NB4 (cell line): ENCODE data around the gene LRRC4C.

Experiments used
- DNase-seq: peaks from one replicate; pipeline ENCODE4 v3.0.0; 2010; ENCODE audit warnings: low read depth
- H3K4me3 ChIP-seq: one replicate; pipeline ENCODE4 v1.5.1; 2011; ENCODE audit warnings: mild to moderate bottlenecking, low read depth, low read length, moderate library complexity
- CTCF ChIP-seq: IDR thresholded peaks from one replicate; pipeline ENCODE4 v1.5.1; 2012; ENCODE audit warnings: low read depth, low read length
- MAX ChIP-seq: IDR thresholded peaks from 2 replicates; pipeline ENCODE4 v1.6.1; 2011; ENCODE audit warnings: low read depth, low read length
- MYC ChIP-seq: IDR thresholded peaks from 2 replicates; pipeline ENCODE4 v1.6.1; 2011; ENCODE audit warnings: low read depth, low read length
- POLR2A ChIP-seq: IDR thresholded peaks from 2 replicates; pipeline ENCODE4 v1.6.1; 2011; ENCODE audit warnings: mild to moderate bottlenecking; ENCODE audit not compliant: insufficient read length; ENCODE audit errors: extremely low read depth

LRRC4C gene

GRCh38 chr11:40573254-40573891, 886.1 kb downstream of the LRRC4C start:
- DNase-seq: no peak
- TF ChIP-seq MAX: no peak
- TF ChIP-seq CTCF: no peak
- no peak for TF ChIP-seq MYC
- no peak for TF ChIP-seq POLR2A
- H3K4me3 ChIP-seq: no peak overlapping the region

GRCh38 chr11:40569947-40570531, 889.4 kb downstream of the LRRC4C start:
- TF ChIP-seq POLR2A (no peak), CTCF (no peak), MAX (no peak), MYC (no peak)
- no peak overlapping the region for H3K4me3 ChIP-seq
- no peak for DNase-seq

GRCh38 chr11:40567392-40567791, 892.1 kb downstream of the LRRC4C start:
- TF ChIP-seq CTCF (no peak), POLR2A (no peak), MYC (no peak), MAX (no peak)
- no peak overlapping the region for H3K4me3 ChIP-seq
- DNase-seq: no peak

GRCh38 chr11:40544162-40544561, 915.3 kb downstream of the LRRC4C start:
- no peak for DNase-seq
- no peak overlapping the region for H3K4me3 ChIP-seq
- TF ChIP-seq MAX: no peak
- TF ChIP-seq MYC: no peak
- no peak for TF ChIP-seq CTCF
- no peak for TF ChIP-seq POLR2A

GRCh38 chr11:40542821-40543220, 916.6 kb downstream of the LRRC4C start:
- no peak overlapping the region for H3K4me3 ChIP-seq
- no peak for DNase-seq
- TF ChIP-seq CTCF (no peak), MAX (no peak), POLR2A (no peak), MYC (no peak)
